GM11168 (cell line): ENCODE data around the gene ALPK3.

Experiments
- in situ Hi-C: fragments of 300-500 bp; cut with MboI; formaldehyde crosslinking; loops from one replicate; pipeline ENCODE4 v1.12.0; 2022; ENCODE audit warnings: low sequenced_read_pairs; ENCODE audit not compliant: unreplicated experiment

The ALPK3 gene

GRCh38 chr15:84798436-84798946 lies 18.7 kb upstream of the ALPK3 start:
- in situ Hi-C loops = no loop called here

GRCh38 chr15:84799511-84800187 lies 17.5 kb upstream of the ALPK3 start:
- in situ Hi-C loops = no loop called here

GRCh38 chr15:84800365-84800806 lies 16.8 kb upstream of the ALPK3 start:
- in situ Hi-C loops = no loop called here

GRCh38 chr15:84804005-84804900 lies 12.9 kb upstream of the ALPK3 start:
- in situ Hi-C loops = no loop called here

- in situ Hi-C loops = no loop called here
These were observed 11.9 kb upstream of the ALPK3 start for GRCh38 chr15:84805221-84805620.

GRCh38 chr15:84807228-84807627 lies 9.9 kb upstream of the ALPK3 start:
- in situ Hi-C loops = no loop called here

- in situ Hi-C loops = no loop called here
These were observed 6.9 kb upstream of the ALPK3 start for GRCh38 chr15:84810073-84810840.

- in situ Hi-C loops = no loop called here
These were observed 6.0 kb upstream of the ALPK3 start for GRCh38 chr15:84811151-84811550.

- in situ Hi-C loops = no loop called here
These were observed 5.3 kb upstream of the ALPK3 start for GRCh38 chr15:84811828-84812227.

- in situ Hi-C loops = no loop called here
These were observed 4.3 kb upstream of the ALPK3 start for GRCh38 chr15:84812842-84813241.

GRCh38 chr15:84813435-84813834 lies 3.7 kb upstream of the ALPK3 start:
- in situ Hi-C loops = no loop called here

- in situ Hi-C loops = no loop called here
These were observed 3.2 kb upstream of the ALPK3 start for GRCh38 chr15:84813931-84814330.

GRCh38 chr15:84814916-84815315 lies 2.2 kb upstream of the ALPK3 start:
- in situ Hi-C loops = no loop called here

GRCh38 chr15:84817466-84818081 lies 418 bp downstream of the ALPK3 start:
- in situ Hi-C loops = no loop called here

- in situ Hi-C loops = no loop called here
These were observed 1.3 kb downstream of the ALPK3 start for GRCh38 chr15:84818261-84819131.

GRCh38 chr15:84819291-84819768 lies 2.2 kb downstream of the ALPK3 start:
- in situ Hi-C loops = no loop called here

GRCh38 chr15:84819791-84820190 lies 2.6 kb downstream of the ALPK3 start:
- in situ Hi-C loops = no loop called here

- in situ Hi-C loops = no loop called here
These were observed 4.4 kb downstream of the ALPK3 start for GRCh38 chr15:84821501-84822021.
